WTC11 (cell line): ENCODE data around the gene PC. TPM values are rescaled to one million over a fixed set of nuclear protein-coding genes. Genes with fewer than 3 reads are reported as not detected.
A peak's percentile ranks its signal among the peaks of the same experiment; 100 is the strongest.

Experiments used
- ATAC-seq: fragments of 200-7000 bp; cut with Tn5 transposase; 2 replicates; pipeline ENCODE4 v1.10.0; 2021; ENCODE audit warnings: mild to moderate bottlenecking, moderate library complexity
- CTCF ChIA-PET: fragments of 300-600 bp; sonication (Branson Sonifier 250); formaldehyde crosslinking; loops from one replicate; lab custom pipeline; 2021; ENCODE audit warnings: antibody characterized with exemption; lab: Charles Lee
- POLR2A ChIA-PET: fragments of 350-600 bp; sonication (Branson Sonifier 250); formaldehyde crosslinking; loops from one replicate; lab custom pipeline; 2021; ENCODE audit warnings: antibody characterized with exemption; lab: Charles Lee
- DNase-seq: peaks from one replicate; pipeline ENCODE4 v3.0.0; 2021; ENCODE audit warnings: low spot score
- H3K27ac Mint-ChIP-seq: 2 replicates; pipeline ENCODE4 v1.8.0; 2021; ENCODE audit warnings: mixed read lengths
- H3K27me3 Mint-ChIP-seq: 2 replicates; pipeline ENCODE4 v1.8.0; 2021; ENCODE audit warnings: low read depth, mild to moderate bottlenecking, moderate library complexity, mixed read lengths
- H3K36me3 Mint-ChIP-seq: 2 replicates; pipeline ENCODE4 v1.8.0; 2021; ENCODE audit warnings: mixed read lengths
- H3K4me1 Mint-ChIP-seq: 2 replicates; pipeline ENCODE4 v1.8.0; 2022; ENCODE audit warnings: mixed read lengths
- H3K4me3 Mint-ChIP-seq: 2 replicates; pipeline ENCODE4 v1.8.0; 2021; ENCODE audit warnings: mild to moderate bottlenecking, moderate library complexity, mixed read lengths
- H3K9me3 Mint-ChIP-seq: 2 replicates; pipeline ENCODE4 v1.8.0; 2021; ENCODE audit warnings: mixed read lengths
- ATF3 ChIP-seq: sonication (generic); formaldehyde crosslinking; conservative IDR thresholded peaks from 2 replicates; pipeline ENCODE4 v1.8.1; 2022; ENCODE audit warnings: mild to moderate bottlenecking, missing genetic modification reagents
- CREM ChIP-seq: sonication (generic); formaldehyde crosslinking; IDR thresholded peaks from 2 replicates; pipeline ENCODE4 v1.8.1; 2022; ENCODE audit warnings: mild to moderate bottlenecking, missing genetic modification reagents, moderate library complexity
- E2F5 ChIP-seq: sonication (generic); formaldehyde crosslinking; IDR thresholded peaks from 2 replicates; pipeline ENCODE4 v1.8.1; 2022; ENCODE audit warnings: mild to moderate bottlenecking, moderate library complexity, missing genetic modification reagents
- ERG ChIP-seq: fragments of 250-450 bp; sonication (Bioruptor Pico); IDR thresholded peaks from 2 replicates; pipeline ENCODE4 v1.8.0; 2021; ENCODE audit warnings: mild to moderate bottlenecking
- FOXK1 ChIP-seq: sonication (generic); formaldehyde crosslinking; IDR thresholded peaks from 2 replicates; pipeline ENCODE4 v1.8.0; 2022; ENCODE audit warnings: mild to moderate bottlenecking, moderate library complexity, missing genetic modification reagents
- FOXP4 ChIP-seq: sonication (generic); formaldehyde crosslinking; IDR thresholded peaks from 2 replicates; pipeline ENCODE4 v1.8.0; 2022; ENCODE audit warnings: mild to moderate bottlenecking, missing genetic modification reagents
- IRF1 ChIP-seq: sonication (generic); formaldehyde crosslinking; IDR thresholded peaks from 2 replicates; pipeline ENCODE4 v1.8.0; 2023; ENCODE audit warnings: missing genetic modification reagents
- JAZF1 ChIP-seq: fragments of 250-450 bp; sonication (Bioruptor Pico); IDR thresholded peaks from 2 replicates; pipeline ENCODE4 v1.9.0; 2021; ENCODE audit warnings: moderate library complexity, mild to moderate bottlenecking, inconsistent platforms
- NFYB ChIP-seq: sonication (generic); formaldehyde crosslinking; conservative IDR thresholded peaks from 2 replicates; pipeline ENCODE4 v1.8.0; 2022; ENCODE audit warnings: low read depth, missing genetic modification reagents
- NR3C1 ChIP-seq: sonication (generic); formaldehyde crosslinking; conservative IDR thresholded peaks from 2 replicates; pipeline ENCODE4 v1.8.1; 2023; ENCODE audit warnings: low read depth, mild to moderate bottlenecking, missing genetic modification reagents
- SMAD3 ChIP-seq: sonication (generic); formaldehyde crosslinking; IDR thresholded peaks from 2 replicates; pipeline ENCODE4 v1.8.0; 2022; ENCODE audit warnings: missing genetic modification reagents, mild to moderate bottlenecking, borderline replicate concordance
- USF1 ChIP-seq: sonication (generic); formaldehyde crosslinking; IDR thresholded peaks from 2 replicates; pipeline ENCODE4 v1.8.0; 2022; ENCODE audit warnings: mild to moderate bottlenecking, missing genetic modification reagents
- ZNF425 ChIP-seq: fragments of 250-450 bp; sonication (Bioruptor Pico); conservative IDR thresholded peaks from 2 replicates; pipeline ENCODE4 v1.9.0; 2021; ENCODE audit warnings: mild to moderate bottlenecking
- ZNF512 ChIP-seq: sonication (generic); formaldehyde crosslinking; IDR thresholded peaks from 2 replicates; pipeline ENCODE4 v1.8.1; 2022; ENCODE audit warnings: missing genetic modification reagents, borderline replicate concordance
- ZSCAN18 ChIP-seq: fragments of 250-450 bp; sonication (Bioruptor Pico); IDR thresholded peaks from 2 replicates; pipeline ENCODE4 v2.1.2; 2022; ENCODE audit warnings: mild to moderate bottlenecking, moderate library complexity
- total RNA-seq: library from RNA; stranded (reverse); gene quantifications from 3 replicates; pipeline ENCODE4 v1.2.3, GENCODE V29; 2021

PC gene
- total RNA-seq, 1 experiment from 2014 or later: 27.2 TPM

- Mint-ChIP-seq H3K27ac (peak overlapping the region; percentile 67), H3K36me3 (no peaks in the 10 kb centered on the region), H3K27me3 (no peaks in the 10 kb centered on the region), H3K4me1 (peaks cover 17% of the 10 kb centered on the region), H3K4me3 (no peak overlapping the region), H3K9me3 (no peaks in the 10 kb centered on the region)
- peak; percentile 37; the same call in 1 of the 2 replicates for ATAC-seq
- DNase-seq: peak; percentile 27
- POLR2A ChIA-PET: interaction anchor here (0.6 kb wide), 2 partner anchors 9 to 26 kb away, joined by 3 read pairs; no protein-coding TSS in a partner anchor
- TF ChIP-seq ZNF425 (CRISPR knock-in tag) (no peak), NR3C1 (CRISPR knock-in tag) (no peak), FOXP4 (CRISPR knock-in tag) (no peak), ZSCAN18 (no peak), USF1 (CRISPR knock-in tag) (no peak), ATF3 (CRISPR knock-in tag) (no peak), ERG (CRISPR knock-in tag) (no peak), ZNF512 (CRISPR knock-in tag) (no peak), CREM (CRISPR knock-in tag) (no peak), SMAD3 (CRISPR knock-in tag) (no peak), E2F5 (CRISPR knock-in tag) (no peak), NFYB (no peak), IRF1 (no peak), FOXK1 (CRISPR knock-in tag) (no peak), JAZF1 (CRISPR knock-in tag) (no peak)
- CTCF ChIA-PET: interaction anchor here (1.1 to 1.2 kb wide), 2 partner anchors 67 to 72 kb away, joined by 4 to 7 read pairs; partner anchors contain the start of gene SYT12
These were observed 8.1 kb downstream of the PC start for GRCh38 chr11:66950112-66950535.
